Measurements from ENCODE around the gene SVIL. TPM values are rescaled to one million over a fixed set of nuclear protein-coding genes. Genes with fewer than 3 reads are reported as not detected.
A peak's percentile ranks its signal among the peaks of the same experiment; 100 is the strongest.

The SVIL gene
- polyA plus RNA-seq, 1 donor (not counting 4 experiments of a cell fraction or from before 2014, with no cell fraction given): 16.2 TPM

GRCh38 chr10:29417324-29417723 lies 217.4 kb downstream of the SVIL start:
- Histone ChIP-seq H3K27ac (ENCODE audit: control insufficient read depth, insufficient read depth, low read length) (no peak overlapping the region), H3K4me1 (ENCODE audit: control insufficient read depth, extremely low read depth, insufficient read depth, low read length) (peaks cover 3% of the 10 kb centered on the region), H3K9ac (ENCODE audit: control insufficient read depth, extremely low read depth, insufficient read depth, low read length) (no peak overlapping the region), H3K79me2 (ENCODE audit: control insufficient read depth, insufficient read depth, low read length) (peaks cover 75% of the 10 kb centered on the region), H3K4me2 (ENCODE audit: control insufficient read depth, extremely low read depth, insufficient read depth, low read depth, low read length) (no peak overlapping the region), H3K27me3 (ENCODE audit: control insufficient read depth, extremely low read depth, insufficient read depth, low read length) (no peaks in the 10 kb centered on the region), H2AFZ (ENCODE audit: control insufficient read depth, low read length) (no peak overlapping the region), H3K9me3 (ENCODE audit: control insufficient read depth, low read depth, low read length) (no peaks in the 10 kb centered on the region), H4K20me1 (ENCODE audit: control insufficient read depth, extremely low read depth, insufficient read depth, low read length) (peaks cover 3% of the 10 kb centered on the region), H3K9me1 (ENCODE audit: control insufficient read depth, extremely low read depth, insufficient read depth, low read length) (no peaks in the 10 kb centered on the region), H3K4me3 (ENCODE audit: control insufficient read depth in 2 of 3, extremely low read depth in 1 of 3, insufficient read depth in 2 of 3, low read depth in 1 of 3, low read length in 3 of 3) (no peak overlapping the region), H3K36me3 (ENCODE audit: control insufficient read depth in 2 of 2, extremely low read depth in 1 of 2, insufficient read depth in 2 of 2, low read length in 2 of 2) (peaks cover 0 to 10% of the 10 kb centered on the region in 2 experiments)
- no peak for FAIRE-seq
- TF ChIP-seq CTCF (optimal IDR thresholded peaks at IDR 0.05 in 1 of 3, IDR thresholded peaks at IDR 0.05 in 1 of 3, conservative IDR thresholded peaks at IDR 0.05 in 1 of 3; ENCODE audit: extremely low read depth in 1 of 3, insufficient read depth in 2 of 3, low read length in 3 of 3): no peak
- no peak for TF ChIP-seq EZH2 (IDR thresholded peaks at IDR 0.05; ENCODE audit: low read length)
- no peak for DNase-seq (ENCODE audit: low read depth, low spot score)
- dilution Hi-C loops (cut with MboI; ENCODE audit: extremely low pct_ligation_motif_present, low sequenced_read_pairs): no loop called here

GRCh38 chr10:29415876-29416275 lies 218.9 kb downstream of the SVIL start:
- Histone ChIP-seq H3K4me3 (ENCODE audit: control insufficient read depth in 2 of 3, extremely low read depth in 1 of 3, insufficient read depth in 2 of 3, low read depth in 1 of 3, low read length in 3 of 3) (no peak overlapping the region), H3K9me1 (ENCODE audit: control insufficient read depth, extremely low read depth, insufficient read depth, low read length) (no peaks in the 10 kb centered on the region), H3K79me2 (ENCODE audit: control insufficient read depth, insufficient read depth, low read length) (peaks cover 78% of the 10 kb centered on the region), H3K9ac (ENCODE audit: control insufficient read depth, extremely low read depth, insufficient read depth, low read length) (no peak overlapping the region), H3K27ac (ENCODE audit: control insufficient read depth, insufficient read depth, low read length) (no peak overlapping the region), H4K20me1 (ENCODE audit: control insufficient read depth, extremely low read depth, insufficient read depth, low read length) (peaks cover 3% of the 10 kb centered on the region), H3K4me1 (ENCODE audit: control insufficient read depth, extremely low read depth, insufficient read depth, low read length) (peaks cover 9% of the 10 kb centered on the region), H3K36me3 (ENCODE audit: control insufficient read depth in 2 of 2, extremely low read depth in 1 of 2, insufficient read depth in 2 of 2, low read length in 2 of 2) (peaks cover 0 to 4% of the 10 kb centered on the region in 2 experiments), H3K9me3 (ENCODE audit: control insufficient read depth, low read depth, low read length) (no peaks in the 10 kb centered on the region), H3K27me3 (ENCODE audit: control insufficient read depth, extremely low read depth, insufficient read depth, low read length) (no peaks in the 10 kb centered on the region), H3K4me2 (ENCODE audit: control insufficient read depth, extremely low read depth, insufficient read depth, low read depth, low read length) (no peak overlapping the region), H2AFZ (ENCODE audit: control insufficient read depth, low read length) (no peak overlapping the region)
- FAIRE-seq (peak; percentile 17), DNase-seq (ENCODE audit: low read depth, low spot score) (no peak)
- dilution Hi-C loops (cut with MboI; ENCODE audit: extremely low pct_ligation_motif_present, low sequenced_read_pairs): no loop called here
- no peak for TF ChIP-seq EZH2 (IDR thresholded peaks at IDR 0.05; ENCODE audit: low read length)
- no peak for TF ChIP-seq CTCF (optimal IDR thresholded peaks at IDR 0.05 in 1 of 3, IDR thresholded peaks at IDR 0.05 in 1 of 3, conservative IDR thresholded peaks at IDR 0.05 in 1 of 3; ENCODE audit: extremely low read depth in 1 of 3, insufficient read depth in 2 of 3, low read length in 3 of 3)

Measured in keratinocyte (primary cell).